ENCODE measurements around the gene EBNA1BP2. TPM values are rescaled to one million over a fixed set of nuclear protein-coding genes. Genes with fewer than 3 reads are reported as not detected.

The EBNA1BP2 gene
- total and polyA plus RNA-seq, 2 donors (not counting 3 experiments of a cell fraction or from before 2014, with no cell fraction given), result 47.8 to 104 TPM

GRCh38 chr1:43184995-43185394, 12.9 kb upstream of the EBNA1BP2 start:
- no peak overlapping the region for H3K27ac ChIP-seq (ENCODE audit: insufficient read depth, low read depth, low read length)
- H3K27me3 ChIP-seq (ENCODE audit: control insufficient read depth in 2 of 2, insufficient read depth in 2 of 2, low read length in 2 of 2), result peaks cover 0 to 4% of the 10 kb centered on the region in 2 experiments
- H3K9ac ChIP-seq (replicated peaks; ENCODE audit: extremely low read depth, insufficient read depth, low read length), result no peak overlapping the region
- no peaks in the 10 kb centered on the region for H3K9me1 ChIP-seq (replicated peaks; ENCODE audit: control insufficient read depth, extremely low read depth, insufficient read depth, low read length)
- FAIRE-seq (no peak), DNase-seq (ENCODE audit: low read depth, low spot score) (no peak)
- ChIA-PET CTCF (interaction anchor here (1.0 kb wide), 1 partner anchor 13 kb away, joined by 4 read pairs; no protein-coding TSS in a partner anchor), POLR2A (no interaction called here)
- no peak overlapping the region for H2AFZ ChIP-seq (ENCODE audit: low read depth, low read length)
- no peaks in the 10 kb centered on the region for H3K9me3 ChIP-seq (replicated peaks; ENCODE audit: control insufficient read depth, insufficient read depth, low read length)
- H4K20me1 ChIP-seq (replicated peaks; ENCODE audit: control insufficient read depth, extremely low read depth, insufficient read depth, low read length), result no peaks in the 10 kb centered on the region
- TF ChIP-seq JUN (IDR thresholded peaks at IDR 0.05; ENCODE audit: borderline replicate concordance, insufficient read depth, insufficient read length, low read depth), result no peak
- TF ChIP-seq, protein P1, sequence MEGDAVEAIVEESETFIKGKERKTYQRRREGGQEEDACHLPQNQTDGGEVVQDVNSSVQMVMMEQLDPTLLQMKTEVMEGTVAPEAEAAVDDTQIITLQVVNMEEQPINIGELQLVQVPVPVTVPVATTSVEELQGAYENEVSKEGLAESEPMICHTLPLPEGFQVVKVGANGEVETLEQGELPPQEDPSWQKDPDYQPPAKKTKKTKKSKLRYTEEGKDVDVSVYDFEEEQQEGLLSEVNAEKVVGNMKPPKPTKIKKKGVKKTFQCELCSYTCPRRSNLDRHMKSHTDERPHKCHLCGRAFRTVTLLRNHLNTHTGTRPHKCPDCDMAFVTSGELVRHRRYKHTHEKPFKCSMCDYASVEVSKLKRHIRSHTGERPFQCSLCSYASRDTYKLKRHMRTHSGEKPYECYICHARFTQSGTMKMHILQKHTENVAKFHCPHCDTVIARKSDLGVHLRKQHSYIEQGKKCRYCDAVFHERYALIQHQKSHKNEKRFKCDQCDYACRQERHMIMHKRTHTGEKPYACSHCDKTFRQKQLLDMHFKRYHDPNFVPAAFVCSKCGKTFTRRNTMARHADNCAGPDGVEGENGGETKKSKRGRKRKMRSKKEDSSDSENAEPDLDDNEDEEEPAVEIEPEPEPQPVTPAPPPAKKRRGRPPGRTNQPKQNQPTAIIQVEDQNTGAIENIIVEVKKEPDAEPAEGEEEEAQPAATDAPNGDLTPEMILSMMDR (IDR thresholded peaks at IDR 0.05; ENCODE audit: extremely low read depth in 1 of 2, insufficient read depth in 1 of 2, low read depth in 1 of 2, low read length in 2 of 2), result no peak
- TF ChIP-seq MYC (IDR thresholded peaks at IDR 0.05; ENCODE audit: low read depth, low read length), result no peak
- TF ChIP-seq POLR2A (IDR thresholded peaks at IDR 0.05; ENCODE audit: low read depth, low read length), result no peak
- TF ChIP-seq FOS (IDR thresholded peaks at IDR 0.05; ENCODE audit: borderline replicate concordance, insufficient read depth, low read length), result no peak
- no peak for TF ChIP-seq GATA2 (IDR thresholded peaks at IDR 0.05; ENCODE audit: insufficient read depth, insufficient read length, low read depth, low read length)
- no peak for TF ChIP-seq MAX (IDR thresholded peaks at IDR 0.05; ENCODE audit: insufficient read depth, insufficient read length)
- BruUV-seq (replicated peaks), result no TSS peak
- H3K4me3 ChIP-seq (replicated peaks in 1 of 3; ENCODE audit: insufficient read depth in 1 of 3, low read depth in 1 of 3, low read length in 3 of 3), result no peak overlapping the region
- H3K4me2 ChIP-seq (ENCODE audit: insufficient read depth, low read length), result no peak overlapping the region
- intact Hi-C loops (cut with micrococcal nuclease), result no loop called here
- H3K36me3 ChIP-seq (ENCODE audit: control insufficient read depth in 2 of 2, extremely low read depth in 1 of 2, insufficient read depth in 2 of 2, low read length in 2 of 2), result no peaks in the 10 kb centered on the region
- H3K4me1 ChIP-seq (ENCODE audit: control insufficient read depth, extremely low read depth, insufficient read depth, low read length), result no peaks in the 10 kb centered on the region
- dilution Hi-C loops (cut with MboI; ENCODE audit: extremely low pct_ligation_motif_present, low sequenced_read_pairs), result no loop called here
- H3K79me2 ChIP-seq (ENCODE audit: control insufficient read depth, insufficient read depth, low read length), result no peaks in the 10 kb centered on the region
